Activated CD8-positive, alpha-beta memory T cell treated with anti-CD3 and anti-CD28 coated beads for 36 hours (primary cell): ENCODE measurements around the gene LSM7. TPM values are rescaled to one million over a fixed set of nuclear protein-coding genes. Genes with fewer than 3 reads are reported as not detected.
"Not testable (repeated sequence)": the region's sequence is repeated elsewhere in the genome, so short reads cannot be mapped to it uniquely, and the experiment has no call there.

Experiments
- CTCF ChIA-PET: fragments of 350-600 bp; sonication (Branson Sonifier 250); formaldehyde crosslinking; loops from one replicate; lab custom pipeline; 2021; ENCODE audit warnings: antibody characterized with exemption; lab: Charles Lee
- POLR2A ChIA-PET: fragments of 350-600 bp; sonication (Branson Sonifier 250); formaldehyde crosslinking; loops from one replicate; lab custom pipeline; 2021; ENCODE audit warnings: antibody characterized with exemption; lab: Charles Lee
- total RNA-seq, 2 experiments: library from RNA; stranded (reverse); gene quantifications; one replicate each; pipeline ENCODE4 v1.2.3, GENCODE V29; 2021

The LSM7 gene
- total RNA-seq, 2 experiments from 2014 or later, result 170 to 175 TPM

DNA sequence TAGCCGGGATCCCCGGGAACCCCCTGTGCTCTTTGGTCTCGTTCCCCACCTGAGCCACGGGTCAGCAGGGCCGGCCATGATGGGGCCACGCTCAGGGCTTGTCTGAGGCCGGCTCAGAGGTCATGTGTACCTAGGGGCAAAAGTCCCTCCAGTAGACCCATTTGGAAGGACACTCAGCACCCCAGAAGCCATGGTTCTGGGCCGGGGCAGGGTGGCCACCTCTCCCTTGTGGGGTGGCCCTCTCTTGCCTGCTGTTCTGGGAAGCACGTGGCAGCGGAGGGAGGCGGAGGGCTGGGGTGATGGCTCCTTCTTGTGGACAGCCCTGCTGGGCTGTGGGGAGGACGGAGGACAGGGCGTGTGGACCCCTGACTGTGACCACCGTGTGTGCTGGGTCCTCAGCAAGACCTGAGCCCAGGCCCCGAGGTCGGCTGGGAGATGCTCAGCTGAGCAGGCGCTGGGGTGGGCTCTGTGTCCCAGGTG, 40.0 kb downstream of the LSM7 start:
- ChIA-PET CTCF (interaction anchor here (0.8 to 2.2 kb wide), 3 partner anchors 14 to 327 kb away, joined by 3 to 9 read pairs (median 5); no protein-coding TSS in a partner anchor), POLR2A (interaction anchor here (1.4 kb wide), 1 partner anchor 15 kb away, joined by 5 read pairs; no protein-coding TSS in a partner anchor)

DNA sequence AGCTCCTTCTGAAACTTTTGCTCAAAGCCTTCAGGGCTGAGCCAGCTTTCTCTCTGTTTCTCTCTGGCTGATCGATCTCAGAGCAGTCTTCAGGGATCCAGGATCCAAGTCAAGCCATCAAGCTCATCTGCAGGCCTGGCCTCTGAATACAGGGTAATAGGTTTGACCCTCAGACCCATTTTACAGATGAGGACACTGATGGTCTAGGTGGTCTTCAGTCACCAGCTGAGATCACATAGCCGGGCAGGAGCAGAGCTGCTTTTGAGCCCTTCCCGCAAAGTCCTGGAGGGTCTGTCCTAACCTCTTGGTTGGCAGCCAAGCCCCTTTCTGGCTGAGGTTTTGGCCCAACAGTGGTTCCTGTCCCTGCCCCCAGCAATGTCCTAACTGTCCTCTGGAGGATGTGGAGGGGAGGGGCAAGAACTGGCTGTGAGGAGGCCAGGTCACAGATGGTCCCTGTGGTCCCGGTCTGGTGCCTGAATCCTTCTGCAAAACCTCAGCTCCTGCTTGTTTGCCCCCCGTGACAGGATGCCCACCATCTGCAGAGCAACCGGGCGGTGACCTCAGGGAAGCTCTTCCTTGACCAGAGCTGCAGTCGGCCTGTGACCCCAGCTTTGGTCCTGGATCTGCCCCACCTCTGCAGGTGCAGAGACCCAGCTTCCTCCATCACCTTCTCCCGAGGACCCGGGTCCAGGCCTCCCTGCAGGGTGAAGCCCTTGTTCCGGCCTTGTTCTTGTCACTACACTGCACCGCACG, 40.6 kb downstream of the LSM7 start:
- CTCF ChIA-PET, result interaction anchor here (0.8 to 2.2 kb wide), 3 partner anchors 14 to 328 kb away, joined by 3 to 9 read pairs (median 5); partner anchors contain the start of gene PLEKHJ1
- POLR2A ChIA-PET, result interaction anchor here (0.6 to 1.4 kb wide), 2 partner anchors 14 to 50 kb away, joined by 3 to 5 read pairs; no protein-coding TSS in a partner anchor

- CTCF ChIA-PET, result interaction anchor here (2.2 kb wide), 1 partner anchor 13 kb away, joined by 8 read pairs; no protein-coding TSS in a partner anchor
- POLR2A ChIA-PET, result interaction anchor here (0.6 to 1.5 kb wide), 2 partner anchors 14 to 247 kb away, joined by 3 read pairs; no protein-coding TSS in a partner anchor
These were observed 41.8 kb downstream of the LSM7 start for GRCh38 chr19:2286402-2287140.

- CTCF ChIA-PET, result interaction anchor here (0.7 to 1.1 kb wide), 2 partner anchors 43 to 107 kb away, joined by 3 to 5 read pairs; no protein-coding TSS in a partner anchor
- POLR2A ChIA-PET, result no interaction called here
These were observed 44.4 kb downstream of the LSM7 start for GRCh38 chr19:2283835-2284507.

DNA sequence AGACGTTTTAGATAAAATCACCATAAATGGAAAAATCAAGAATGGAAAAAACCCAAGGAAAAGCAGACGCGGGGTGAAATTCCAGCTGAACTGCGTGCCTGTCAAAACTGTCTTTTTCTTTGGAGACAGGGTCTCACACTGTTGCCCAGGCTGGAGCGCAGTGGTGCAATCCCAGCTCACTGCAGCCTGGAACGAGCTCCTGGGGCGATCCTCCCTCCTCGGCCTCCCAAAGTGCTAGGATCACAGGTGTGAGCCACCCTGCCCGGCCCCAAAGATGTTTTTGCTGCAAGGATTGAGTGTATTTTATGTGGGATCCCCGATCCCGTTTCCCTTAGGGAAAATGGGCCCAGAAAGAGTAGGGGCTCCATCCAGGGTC, 45.5 kb downstream of the LSM7 start:
- POLR2A ChIA-PET, result interaction anchor here (0.6 kb wide), 1 partner anchor 46 kb away, joined by 4 read pairs; no protein-coding TSS in a partner anchor
- CTCF ChIA-PET, result interaction anchor here (0.5 to 1.1 kb wide), 2 partner anchors 45 to 353 kb away, joined by 4 to 8 read pairs; no protein-coding TSS in a partner anchor

DNA sequence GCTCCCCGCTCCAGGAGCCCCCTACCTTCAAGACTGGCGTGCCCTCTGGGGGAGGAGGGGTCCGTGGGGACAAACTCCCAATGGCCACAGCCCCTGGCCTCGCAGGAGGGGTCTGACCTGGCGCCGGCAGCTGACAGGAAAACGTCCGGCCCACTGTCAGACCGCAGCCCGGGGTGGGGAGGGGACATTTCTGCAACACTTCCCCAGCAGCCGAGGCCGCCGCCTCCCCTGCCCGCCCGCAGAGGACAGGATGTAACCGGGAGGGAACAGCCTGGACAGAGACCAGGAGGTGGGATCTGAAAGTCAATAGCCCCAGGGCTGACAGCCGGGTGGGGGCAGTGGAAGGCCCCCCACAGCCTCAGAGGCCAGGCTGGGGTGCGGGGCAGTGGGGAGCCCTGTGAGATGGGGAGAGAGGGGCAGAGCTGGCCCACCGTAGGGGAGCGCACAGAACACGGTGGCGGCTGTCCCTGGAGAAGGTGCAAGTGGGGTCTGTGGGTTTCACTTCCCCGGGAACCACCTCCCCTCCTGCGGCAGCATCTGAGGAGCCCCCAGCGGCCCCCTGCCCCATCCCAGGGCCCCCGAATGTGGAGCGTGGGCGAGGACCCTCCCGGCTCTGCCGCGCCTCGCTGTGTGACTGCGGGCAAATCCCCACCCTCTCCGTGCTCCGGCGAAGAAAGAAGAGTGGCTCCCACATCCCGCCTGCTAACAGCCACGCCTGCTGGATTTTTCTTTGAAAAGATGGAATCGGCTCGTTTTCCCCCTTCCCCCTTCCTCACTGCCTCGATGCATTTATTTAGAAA, 46.1 kb downstream of the LSM7 start, which contains the start of gene PEAK3:
Gene PEAK3, minus strand, starts transcription at position 114 of the 800 bp plus-strand sequence. CDS start 1,244 bp downstream, outside the sequence.
- ChIA-PET CTCF (interaction anchor here (1.1 kb wide), 1 partner anchor 44 kb away, joined by 8 read pairs; no protein-coding TSS in a partner anchor), POLR2A (interaction anchor here (0.6 kb wide), 1 partner anchor 45 kb away, joined by 4 read pairs; no protein-coding TSS in a partner anchor)

- CTCF ChIA-PET, POLR2A ChIA-PET: not testable (repeated sequence)
These were observed 46.9 kb downstream of the LSM7 start for GRCh38 chr19:2281265-2282061.

DNA sequence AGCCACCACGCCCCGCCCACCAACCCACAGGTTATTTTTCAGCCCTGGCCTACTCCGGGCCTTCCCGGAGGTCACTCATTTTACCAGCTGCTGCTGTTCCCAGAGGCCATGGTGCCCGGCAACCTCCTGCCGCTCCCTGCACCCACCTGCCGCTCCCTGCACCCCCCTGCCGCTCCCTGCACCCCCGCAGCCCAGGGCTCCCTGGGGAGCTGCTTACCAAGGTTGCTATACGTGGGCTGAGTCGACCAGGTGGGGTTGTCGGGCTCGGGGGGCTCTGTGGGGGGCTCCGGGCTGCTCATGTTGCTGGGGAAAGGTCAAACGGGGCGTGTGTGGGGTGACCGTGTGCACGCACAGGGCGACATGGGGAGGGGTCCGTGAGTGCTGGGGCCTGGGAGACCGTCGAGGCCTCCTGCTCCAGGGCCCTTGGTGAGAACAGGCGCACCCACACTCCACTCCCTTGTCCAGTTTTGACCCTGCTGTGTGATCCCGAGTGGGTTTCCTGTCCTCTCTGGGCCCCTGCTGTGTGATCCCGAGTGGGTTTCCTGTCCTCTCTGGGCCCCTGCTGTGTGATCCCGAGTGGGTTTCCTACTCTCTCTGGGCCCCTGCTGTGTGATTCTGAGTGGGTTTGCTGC, 47.6 kb downstream of the LSM7 start:
- ChIA-PET CTCF (no interaction called here), POLR2A (no interaction called here)

GRCh38 chr19:2278459-2279158, 49.8 kb downstream of the LSM7 start:
- ChIA-PET CTCF (no interaction called here), POLR2A (no interaction called here)

DNA sequence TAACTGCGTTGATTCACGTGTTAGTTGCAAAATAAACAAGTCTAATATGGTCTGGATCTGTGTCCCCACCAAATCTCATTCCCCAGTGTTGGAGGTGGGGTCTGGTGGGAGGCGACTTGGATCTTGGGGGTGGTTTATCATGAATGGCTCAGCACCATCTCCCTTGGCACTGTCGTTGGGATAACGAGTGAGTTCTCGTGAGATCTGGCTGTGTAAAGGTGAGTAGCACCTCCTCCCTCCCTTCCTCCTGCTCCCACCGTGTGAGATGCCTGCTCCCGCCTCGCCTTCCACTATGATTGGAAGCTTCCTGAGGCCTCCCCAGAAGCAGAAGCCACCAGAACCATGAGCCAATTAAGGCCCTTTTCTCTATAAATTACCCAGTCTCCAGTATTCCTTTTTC, 51.2 kb downstream of the LSM7 start:
- ChIA-PET POLR2A (no interaction called here), CTCF (no interaction called here)

DNA sequence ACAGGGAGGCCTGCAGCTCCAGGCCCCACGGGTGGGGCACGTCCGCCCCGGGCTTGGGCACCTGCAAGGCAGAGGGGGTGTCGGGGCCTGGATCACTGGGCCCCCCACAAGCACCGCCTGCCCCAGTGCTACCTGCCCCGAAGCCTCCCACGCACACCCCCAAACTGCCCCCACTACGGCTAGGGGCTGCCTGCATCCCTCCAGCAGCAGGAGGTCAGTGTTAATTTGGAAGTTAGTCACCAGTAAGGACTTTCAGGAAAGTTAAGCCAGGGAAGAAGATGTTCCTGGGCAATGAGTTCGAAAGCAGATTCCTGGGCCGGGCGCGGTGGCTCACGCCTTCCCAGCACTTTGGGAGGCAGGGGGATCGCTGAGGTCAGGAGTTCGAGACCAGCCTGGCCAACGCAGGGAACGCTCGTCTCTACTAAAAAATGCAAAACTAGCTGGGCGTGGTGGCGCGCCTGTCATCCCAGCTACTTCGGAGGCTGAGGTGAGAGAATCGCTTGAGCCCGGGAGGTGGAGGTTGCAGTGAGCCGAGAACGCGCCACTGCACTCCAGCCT, 51.9 kb downstream of the LSM7 start:
- POLR2A ChIA-PET, result no interaction called here
- CTCF ChIA-PET, result no interaction called here

- CTCF ChIA-PET, result interaction anchor here (0.5 kb wide), 1 partner anchor 16 kb away, joined by 5 read pairs; no protein-coding TSS in a partner anchor
- POLR2A ChIA-PET, result interaction anchor here (1.3 kb wide), 1 partner anchor 51 kb away, joined by 4 read pairs; no protein-coding TSS in a partner anchor
These were observed 52.6 kb downstream of the LSM7 start for GRCh38 chr19:2275588-2276428.

DNA sequence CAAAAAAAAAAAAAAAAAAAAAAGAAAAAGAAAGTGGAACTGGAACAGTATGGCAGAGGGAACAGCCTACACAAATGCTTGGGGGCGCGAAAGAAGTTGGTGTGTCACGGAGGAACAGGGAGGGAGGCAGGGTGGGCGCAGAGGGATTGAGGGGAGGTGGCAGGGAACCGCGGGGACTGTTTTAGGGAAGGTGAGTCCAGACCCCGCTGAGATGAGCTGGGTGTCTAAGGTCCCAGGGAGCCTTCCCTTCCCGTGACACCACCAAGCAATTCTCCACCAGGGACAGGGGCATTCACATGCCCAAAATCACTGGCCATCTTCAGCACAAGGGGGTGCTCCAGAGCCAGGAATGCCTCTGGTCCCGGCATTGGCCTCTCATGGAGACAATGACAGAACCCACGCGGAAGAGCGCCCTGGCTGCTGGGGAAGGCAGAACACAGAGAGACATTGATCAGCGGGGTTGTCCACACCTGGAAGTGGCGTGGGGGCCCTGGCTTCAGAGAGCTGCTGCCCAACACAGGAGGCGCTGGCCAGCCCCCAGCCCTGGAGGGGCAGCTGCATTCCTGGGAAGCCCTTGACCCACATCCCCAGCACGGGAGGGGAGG, 53.4 kb downstream of the LSM7 start:
- ChIA-PET POLR2A (interaction anchor here (0.7 to 1.3 kb wide), 4 partner anchors 23 to 1248 kb away, joined by 3 to 14 read pairs (median 4); no protein-coding TSS in a partner anchor), CTCF (interaction anchor here (0.5 to 5.5 kb wide), 9 partner anchors 11 to 109 kb away, joined by 3 to 33 read pairs (median 8); partner anchors contain the start of genes PLEKHJ1 and SF3A2)

DNA sequence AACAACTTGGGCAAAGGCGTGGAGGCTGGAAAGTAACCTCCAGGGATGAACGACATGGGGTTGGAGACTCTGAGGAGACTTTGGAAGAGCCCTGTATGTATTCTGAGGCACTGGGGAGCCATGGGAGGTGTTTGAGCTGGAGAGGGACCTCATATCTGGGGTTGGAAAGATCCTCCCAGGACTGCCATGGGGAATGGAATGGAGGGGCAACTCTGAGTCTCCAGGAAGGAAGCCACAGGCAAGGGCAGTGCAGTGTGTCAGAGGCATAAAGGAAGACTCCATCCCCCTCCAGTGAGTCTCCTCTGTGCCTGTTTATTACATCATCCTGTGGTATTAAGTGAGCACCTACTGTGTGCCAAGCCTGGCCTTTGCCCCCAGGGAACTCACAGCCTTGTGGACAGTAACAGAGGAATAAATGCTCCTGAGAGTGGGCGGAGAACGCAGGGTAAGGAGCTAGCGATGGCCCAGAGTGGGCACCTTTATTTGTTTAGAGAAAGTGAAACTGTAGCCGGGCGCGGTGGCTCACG, 54.1 kb downstream of the LSM7 start:
- CTCF ChIA-PET, result interaction anchor here (1.0 to 5.5 kb wide), 11 partner anchors 10 to 118 kb away, joined by 3 to 33 read pairs (median 6); partner anchors contain the start of genes PLEKHJ1 and SF3A2

More for the DNA sequence above, 54.1 kb downstream of the LSM7 start:
- POLR2A ChIA-PET, result interaction anchor here (0.7 to 1.3 kb wide), 6 partner anchors 15 to 1247 kb away, joined by 3 to 14 read pairs (median 4); no protein-coding TSS in a partner anchor
